NCI-H2107 (cell line): ENCODE measurements around the gene BICC1.

Experiments used
- DNase-seq: peaks from one replicate; lab custom pipeline; 2025; lab: John Stamatoyannopoulos, UW

Gene BICC1

GRCh38 chr10:58778966-58779365 lies 266.3 kb downstream of the BICC1 start:
- DNase-seq: no peak

GRCh38 chr10:58779594-58779993 lies 266.9 kb downstream of the BICC1 start:
- DNase-seq: no peak

- DNase-seq: no peak
Observed at GRCh38 chr10:58780476-58780875, 267.8 kb downstream of the BICC1 start.

DNA sequence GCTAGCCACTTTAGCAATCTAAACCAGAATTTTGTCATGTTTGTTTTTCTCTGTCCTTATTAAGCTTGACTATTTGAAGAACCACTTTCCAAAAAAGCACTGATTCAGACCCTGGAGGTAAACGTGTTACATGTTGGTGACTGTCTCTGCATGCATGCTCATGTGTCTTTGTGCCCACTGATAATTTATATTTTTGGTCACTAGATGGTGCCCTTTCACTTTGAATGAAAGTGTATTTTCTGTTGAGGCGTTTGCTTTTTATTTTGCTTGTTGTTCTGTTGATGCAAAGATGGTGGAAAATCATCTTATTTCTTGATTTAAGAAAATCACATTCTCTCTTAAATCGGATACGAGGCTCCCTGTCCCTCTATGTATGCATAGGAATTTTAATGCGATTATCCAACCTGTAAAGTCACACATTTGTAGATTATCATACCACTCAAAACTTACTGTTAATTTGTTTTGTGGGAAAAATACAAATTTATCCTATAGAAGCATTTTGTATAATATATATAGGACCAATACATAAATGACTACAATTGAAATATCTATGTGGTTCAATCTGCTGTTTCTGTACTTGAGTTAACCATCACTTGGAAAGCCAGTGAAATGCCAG lies 269.3 kb downstream of the BICC1 start:
- no peak for DNase-seq

DNA sequence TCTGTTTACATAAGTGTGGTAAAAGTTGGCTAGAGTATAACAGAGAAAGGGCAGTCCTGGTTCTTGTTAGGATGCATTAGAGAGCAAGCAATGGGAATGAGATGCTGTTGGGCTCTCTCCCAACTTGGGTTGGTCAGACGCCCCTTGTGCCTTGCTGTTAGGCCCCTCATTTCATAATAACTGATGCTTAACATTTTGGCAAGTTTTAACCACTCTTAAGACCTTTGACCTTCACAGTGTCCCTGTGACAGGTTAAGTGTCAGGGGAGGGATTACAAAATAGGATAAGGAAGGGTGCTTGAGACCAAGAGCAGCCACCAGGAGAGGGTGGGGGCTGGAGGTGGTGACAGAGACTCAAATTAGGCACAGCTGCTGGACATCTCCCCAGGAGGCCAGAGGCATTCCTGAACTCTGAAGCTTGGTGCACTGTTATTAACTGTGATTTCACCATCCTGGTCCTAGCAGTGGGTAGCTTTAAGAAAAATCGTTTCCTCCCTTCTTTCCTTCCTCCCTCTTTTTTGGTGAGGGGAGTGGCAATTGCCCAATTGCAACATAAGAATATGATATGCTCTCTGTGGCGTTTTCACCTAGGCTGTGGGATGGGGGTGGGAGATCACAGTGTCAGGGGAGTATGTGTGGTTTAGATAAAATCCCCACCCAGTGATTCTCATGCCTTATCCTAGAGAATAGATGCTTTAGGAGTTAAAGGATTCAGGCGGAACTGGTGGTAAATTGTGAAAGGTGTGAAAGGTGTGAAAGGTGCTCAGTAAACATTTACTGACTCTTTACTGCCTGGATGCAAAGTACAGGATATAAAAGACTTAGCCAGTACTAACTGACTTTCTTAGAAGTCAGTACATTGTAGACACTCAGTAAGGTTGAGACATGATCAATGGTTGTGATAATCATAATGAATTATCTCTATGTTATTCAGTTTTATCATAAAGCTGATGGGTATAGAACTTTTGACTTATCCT lies 270.5 kb downstream of the BICC1 start:
- DNase-seq: no peak

DNA sequence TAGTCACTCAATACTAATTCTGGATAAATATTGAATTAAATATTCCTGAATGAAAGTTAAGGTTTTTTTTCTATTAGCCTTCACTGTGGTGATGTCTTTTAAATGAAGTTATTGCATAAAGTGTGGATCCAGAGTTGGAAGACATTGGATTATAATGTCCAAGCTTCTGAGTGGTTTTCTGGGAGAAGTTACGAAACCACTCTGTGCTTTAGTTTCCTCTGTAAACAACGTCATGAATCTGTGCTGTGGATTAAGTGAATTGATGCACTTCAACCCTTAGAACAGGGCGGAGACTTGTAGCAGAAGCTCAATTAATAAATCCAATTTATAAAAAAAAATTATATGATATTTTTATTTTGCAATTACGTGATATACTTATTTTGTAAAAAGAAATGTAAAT lies 271.7 kb downstream of the BICC1 start:
- no peak for DNase-seq

- DNase-seq: no peak
Observed at GRCh38 chr10:58785354-58785753, 272.7 kb downstream of the BICC1 start.

DNA sequence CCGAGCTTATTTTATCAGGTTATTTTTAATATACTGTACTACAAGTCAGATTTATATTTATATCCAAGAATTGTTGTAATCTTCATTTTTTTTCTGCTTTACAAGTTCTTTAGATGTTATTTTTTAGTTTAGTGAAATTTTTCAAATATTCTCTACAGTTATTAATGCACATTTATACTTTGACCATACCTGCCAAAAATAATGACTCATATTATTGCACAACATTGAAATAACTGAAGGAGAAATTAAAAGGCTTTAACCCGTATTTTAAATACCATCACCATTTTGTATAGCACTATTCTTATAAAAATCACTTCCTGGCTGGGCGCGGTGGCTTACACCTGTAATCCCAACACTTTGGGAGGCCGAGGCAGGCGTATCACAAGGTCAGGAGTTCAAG lies 278.5 kb downstream of the BICC1 start:
- no peak for DNase-seq

DNA sequence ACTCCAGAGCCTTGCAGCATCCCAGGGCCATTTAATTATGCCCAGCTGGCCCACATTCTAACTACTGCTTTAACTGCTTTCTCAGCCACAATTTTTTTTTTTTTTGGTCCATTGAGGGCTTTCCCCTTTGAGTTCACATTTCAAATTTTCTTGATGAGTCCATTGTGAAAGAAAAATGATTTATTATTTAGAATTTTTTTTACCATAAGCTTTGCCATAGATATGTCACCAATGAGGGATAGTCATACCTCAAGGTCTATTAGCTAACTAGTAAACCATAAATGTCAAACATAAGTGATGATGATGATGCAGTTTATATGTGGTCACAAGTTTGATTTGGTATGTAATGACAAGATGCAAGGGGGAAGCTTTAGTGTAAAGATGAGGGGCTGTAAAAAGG lies 282.9 kb downstream of the BICC1 start:
- DNase-seq: no peak

DNA sequence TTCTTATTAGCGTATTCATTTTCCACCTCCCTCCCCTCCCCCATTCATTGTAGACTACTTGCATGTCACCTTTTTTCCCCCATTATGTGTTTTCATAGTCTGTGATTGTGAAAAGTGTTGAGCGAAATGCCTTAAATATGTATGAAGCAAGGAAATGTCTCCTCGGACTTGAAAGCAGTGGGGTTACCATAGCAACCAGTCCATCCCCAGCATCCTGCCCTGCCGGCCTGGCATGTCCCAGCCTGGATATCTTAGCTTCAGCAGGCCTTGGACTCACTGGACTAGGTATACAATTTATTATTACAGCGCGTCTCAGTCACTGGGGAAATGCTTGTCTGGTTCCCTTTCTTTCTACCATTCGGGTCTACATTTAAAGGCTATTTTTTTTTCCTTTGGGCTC lies 283.6 kb downstream of the BICC1 start:
- DNase-seq: no peak

DNA sequence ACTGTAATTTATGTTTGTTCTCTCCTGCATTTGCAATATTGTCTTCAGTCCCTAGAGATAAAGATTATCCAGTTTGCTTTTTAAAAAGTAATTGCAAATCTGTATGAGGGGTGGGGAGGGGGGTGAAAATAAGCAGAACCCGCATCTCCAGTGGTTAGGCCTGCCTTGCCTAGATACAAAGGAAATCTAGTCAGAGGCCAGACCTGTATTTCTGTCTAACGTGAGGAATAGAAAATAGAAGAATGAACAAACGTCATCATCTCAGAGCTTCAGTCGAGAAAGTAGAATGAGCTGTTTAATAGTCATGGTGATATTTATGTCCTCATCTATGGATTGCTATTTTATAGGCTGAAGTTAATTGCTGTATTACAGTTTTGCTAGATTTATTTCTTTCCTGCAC lies 284.2 kb downstream of the BICC1 start:
- no peak for DNase-seq

DNA sequence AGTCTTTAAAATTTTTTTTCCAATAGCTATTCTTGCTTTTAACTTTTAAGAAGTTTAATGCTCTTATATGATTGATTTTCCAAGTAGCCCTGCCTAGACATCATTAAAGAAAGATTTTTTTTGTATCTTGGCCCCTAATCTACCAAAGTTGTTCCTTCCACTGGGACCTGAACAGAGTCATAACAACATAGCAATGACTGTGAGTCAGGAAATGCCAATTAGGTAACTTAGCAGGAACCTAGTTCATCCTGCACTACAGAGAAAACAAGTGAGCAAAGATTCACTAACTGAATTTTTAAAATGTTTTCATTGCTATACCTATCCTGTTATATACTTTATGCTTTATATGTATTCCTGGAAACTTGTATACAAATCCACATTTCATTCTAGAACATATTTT lies 284.7 kb downstream of the BICC1 start:
- DNase-seq: no peak

- DNase-seq: no peak
Observed at GRCh38 chr10:58802047-58802446, 289.4 kb downstream of the BICC1 start.

DNA sequence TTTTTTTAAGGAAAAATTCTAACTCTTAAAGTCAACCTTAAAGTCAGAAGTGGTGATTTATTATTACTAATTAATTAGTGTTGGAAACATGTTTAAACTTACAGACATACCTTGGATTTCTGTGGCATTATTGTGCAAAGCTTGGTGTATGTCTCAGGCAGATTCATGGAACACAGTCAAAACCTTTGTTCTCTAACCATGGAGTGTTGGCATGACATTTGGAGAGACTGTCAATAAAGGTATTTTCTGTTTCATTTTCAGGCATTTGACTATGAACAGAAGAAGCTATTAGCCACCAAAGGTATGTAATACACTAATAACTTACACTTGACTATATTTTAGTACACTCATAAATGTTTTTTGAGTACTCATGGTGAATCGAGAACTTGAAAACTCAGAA lies 293.7 kb downstream of the BICC1 start:
- DNase-seq: no peak

GRCh38 chr10:58806970-58807628 lies 294.4 kb downstream of the BICC1 start:
- no peak for DNase-seq

GRCh38 chr10:58807629-58808022 lies 295.0 kb downstream of the BICC1 start:
- DNase-seq: no peak

- no peak for DNase-seq
Observed at GRCh38 chr10:58810751-58811150, 298.1 kb downstream of the BICC1 start.

DNA sequence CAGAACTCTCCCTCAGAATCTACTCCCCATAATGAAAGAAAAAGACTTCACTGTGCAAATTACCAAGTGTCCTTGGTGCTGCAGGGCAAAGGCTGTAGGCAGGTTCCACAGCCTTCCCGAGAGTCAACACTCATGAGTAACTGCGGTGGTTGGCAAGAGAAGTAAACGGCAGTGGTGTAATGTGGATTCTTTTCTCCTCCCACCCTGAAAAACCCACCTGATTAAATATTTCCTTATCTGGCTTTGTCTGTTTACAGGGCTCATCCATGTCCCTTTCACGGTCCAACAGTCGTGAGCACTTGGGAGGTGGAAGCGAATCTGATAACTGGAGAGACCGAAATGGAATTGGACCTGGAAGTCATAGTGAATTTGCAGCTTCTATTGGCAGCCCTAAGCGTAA lies 300.9 kb downstream of the BICC1 start:
- no peak for DNase-seq

DNA sequence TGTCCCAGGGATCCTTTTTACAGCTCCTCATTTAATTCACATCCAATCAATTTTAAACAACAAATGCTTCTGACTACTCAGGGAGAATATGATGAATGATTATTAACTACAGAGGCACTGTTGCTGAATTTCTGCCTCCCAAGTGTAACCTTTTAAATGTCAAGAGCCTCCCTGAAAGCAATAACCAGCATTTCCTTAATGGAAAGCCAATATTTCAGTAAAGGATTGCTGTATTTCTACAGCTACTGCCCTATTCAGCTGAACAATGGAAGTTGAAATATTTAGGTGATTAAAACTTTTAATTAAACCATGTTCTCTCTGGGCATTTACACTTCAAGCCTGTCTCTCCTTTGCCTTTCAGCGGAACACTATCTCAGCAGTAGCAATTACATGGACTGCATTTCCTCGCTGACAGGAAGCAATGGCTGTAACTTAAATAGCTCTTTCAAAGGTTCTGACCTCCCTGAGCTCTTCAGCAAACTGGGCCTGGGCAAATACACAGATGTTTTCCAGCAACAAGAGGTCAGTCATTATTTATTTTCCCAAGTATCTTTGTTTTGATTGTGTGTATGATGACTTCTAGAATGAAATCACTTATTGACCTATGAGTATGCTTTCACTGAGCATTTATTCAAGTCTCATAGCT lies 304.7 kb downstream of the BICC1 start:
- no peak for DNase-seq

GRCh38 chr10:58818900-58819299 lies 306.2 kb downstream of the BICC1 start:
- DNase-seq: no peak

DNA sequence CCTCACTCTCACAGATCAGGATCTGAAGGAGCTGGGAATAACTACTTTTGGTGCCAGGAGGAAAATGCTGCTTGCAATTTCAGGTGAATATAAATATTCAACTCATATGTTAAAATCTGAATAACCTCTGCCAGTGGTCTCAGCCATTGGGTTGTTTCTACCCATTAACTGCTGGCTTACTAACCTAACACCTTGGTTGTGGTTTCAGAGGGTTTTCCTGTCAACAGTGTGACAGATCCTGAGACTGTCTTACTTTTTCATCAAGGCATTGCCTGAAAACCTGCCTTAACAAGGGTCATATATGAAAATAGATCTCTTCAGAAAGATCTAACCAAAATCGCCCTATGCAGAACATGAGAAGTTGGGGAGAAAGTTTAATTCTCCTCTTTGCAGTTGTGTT lies 307.7 kb downstream of the BICC1 start:
- no peak for DNase-seq
